ENCODE data around the gene SLC9A2. TPM values are rescaled to one million over a fixed set of nuclear protein-coding genes. Genes with fewer than 3 reads are reported as not detected.

SLC9A2 gene
- total RNA-seq, 1 experiment from 2014 or later, result 7.1 TPM

GRCh38 chr2:102635317-102635716 lies 16.0 kb downstream of the SLC9A2 start:
- CTCF ChIA-PET, result no interaction called here
- H3K36me3 ChIP-seq (ENCODE audit: low read depth, low read length), result no peaks in the 10 kb centered on the region
- no peaks in the 10 kb centered on the region for H3K9me2 ChIP-seq (replicated peaks; ENCODE audit: low read length)
- H3K4me3 ChIP-seq (ENCODE audit: low read length), result no peak overlapping the region
- no peak overlapping the region for H3K4me2 ChIP-seq (ENCODE audit: low read length)
- POLR2A ChIA-PET (ENCODE audit: unreplicated experiment), result no interaction called here
- BruUV-seq (replicated peaks), result no TSS peak
- no peaks in the 10 kb centered on the region for H3K9me3 ChIP-seq (ENCODE audit: low read length)
- DNase-seq, result no peak
- no peak for ATAC-seq
- no peaks in the 10 kb centered on the region for H3K27me3 ChIP-seq (ENCODE audit: low read length)
- H3K4me1 ChIP-seq (ENCODE audit: insufficient read depth, low read length), result peaks cover 34% of the 10 kb centered on the region
- H4K20me1 ChIP-seq (ENCODE audit: low read length), result no peaks in the 10 kb centered on the region
- TF ChIP-seq, protein P1, sequence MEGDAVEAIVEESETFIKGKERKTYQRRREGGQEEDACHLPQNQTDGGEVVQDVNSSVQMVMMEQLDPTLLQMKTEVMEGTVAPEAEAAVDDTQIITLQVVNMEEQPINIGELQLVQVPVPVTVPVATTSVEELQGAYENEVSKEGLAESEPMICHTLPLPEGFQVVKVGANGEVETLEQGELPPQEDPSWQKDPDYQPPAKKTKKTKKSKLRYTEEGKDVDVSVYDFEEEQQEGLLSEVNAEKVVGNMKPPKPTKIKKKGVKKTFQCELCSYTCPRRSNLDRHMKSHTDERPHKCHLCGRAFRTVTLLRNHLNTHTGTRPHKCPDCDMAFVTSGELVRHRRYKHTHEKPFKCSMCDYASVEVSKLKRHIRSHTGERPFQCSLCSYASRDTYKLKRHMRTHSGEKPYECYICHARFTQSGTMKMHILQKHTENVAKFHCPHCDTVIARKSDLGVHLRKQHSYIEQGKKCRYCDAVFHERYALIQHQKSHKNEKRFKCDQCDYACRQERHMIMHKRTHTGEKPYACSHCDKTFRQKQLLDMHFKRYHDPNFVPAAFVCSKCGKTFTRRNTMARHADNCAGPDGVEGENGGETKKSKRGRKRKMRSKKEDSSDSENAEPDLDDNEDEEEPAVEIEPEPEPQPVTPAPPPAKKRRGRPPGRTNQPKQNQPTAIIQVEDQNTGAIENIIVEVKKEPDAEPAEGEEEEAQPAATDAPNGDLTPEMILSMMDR (conservative IDR thresholded peaks at IDR 0.05; ENCODE audit: low read depth, low read length), result no peak
- TF ChIP-seq EZH2phosphoT487 (IDR thresholded peaks at IDR 0.05; ENCODE audit: borderline replicate concordance, low read length) (no peak), EZH2 (IDR thresholded peaks at IDR 0.05; ENCODE audit: low read length, unreplicated experiment) (no peak)
- H3K79me2 ChIP-seq (ENCODE audit: low read length), result 0 out of 2 replicates have a peak, but pooled peaks cover 6% of the 10 kb centered on the region
- intact Hi-C loops (cut with micrococcal nuclease), result no loop called here
- H3F3A ChIP-seq (ENCODE audit: low read length, unreplicated experiment), result no peaks in the 10 kb centered on the region
- H3K27ac ChIP-seq (ENCODE audit: low read length), result no peak overlapping the region
- H3K9ac ChIP-seq (ENCODE audit: low read length), result no peak overlapping the region
- H2AFZ ChIP-seq (ENCODE audit: low read length), result no peak overlapping the region

DNA sequence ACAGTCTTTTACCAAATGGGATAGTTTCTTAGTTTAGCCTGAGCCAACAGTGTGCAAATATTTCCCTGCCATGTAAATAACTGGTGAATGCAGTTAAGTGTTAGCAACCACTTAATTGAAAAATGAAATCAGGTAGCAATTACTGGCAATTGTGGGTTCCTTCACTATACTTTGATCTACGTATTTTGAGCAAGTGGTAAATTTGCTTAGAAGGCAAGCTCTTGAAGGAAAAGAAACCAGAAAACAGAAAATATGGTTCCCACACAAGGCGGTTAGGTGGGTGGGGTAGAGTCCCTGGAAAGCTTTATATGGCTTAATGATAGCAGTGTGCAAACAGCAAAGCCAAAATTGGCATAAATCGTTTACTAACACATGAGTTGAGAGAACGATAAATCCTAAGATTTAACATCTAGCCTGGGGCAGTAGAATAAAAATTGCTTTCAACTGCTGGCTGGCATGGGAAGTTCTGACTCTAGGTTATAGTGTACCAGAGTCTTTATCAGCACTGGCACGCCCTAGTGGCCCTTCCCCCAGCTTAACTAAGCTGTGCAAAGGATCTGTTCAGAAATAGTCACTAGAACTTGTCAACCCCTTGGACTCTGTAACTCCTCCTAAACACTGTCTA lies 17.0 kb downstream of the SLC9A2 start:
- H3K36me3 ChIP-seq (ENCODE audit: low read depth, low read length), result no peaks in the 10 kb centered on the region
- peak overlapping the region; percentile 60 for H3K4me2 ChIP-seq (ENCODE audit: low read length)
- TF ChIP-seq EZH2phosphoT487 (IDR thresholded peaks at IDR 0.05; ENCODE audit: borderline replicate concordance, low read length) (no peak), EZH2 (IDR thresholded peaks at IDR 0.05; ENCODE audit: low read length, unreplicated experiment) (no peak)
- TF ChIP-seq, protein P1 (conservative IDR thresholded peaks at IDR 0.05; ENCODE audit: low read depth, low read length), result no peak
- peak overlapping the region; percentile 50 for H3K9ac ChIP-seq (ENCODE audit: low read length)
- ChIA-PET POLR2A (ENCODE audit: unreplicated experiment) (no interaction called here), CTCF (no interaction called here)
- H3K27ac ChIP-seq (ENCODE audit: low read length), result peak overlapping the region; percentile 82
- H2AFZ ChIP-seq (ENCODE audit: low read length), result no peak overlapping the region
- ATAC-seq (peak; percentile 31), DNase-seq (peak; percentile 73)
- H3K9me2 ChIP-seq (replicated peaks; ENCODE audit: low read length), result no peaks in the 10 kb centered on the region
- H3K4me1 ChIP-seq (ENCODE audit: insufficient read depth, low read length), result peaks cover 33% of the 10 kb centered on the region
- 0 out of 2 replicates have a peak, but pooled peaks cover 3% of the 10 kb centered on the region for H3K79me2 ChIP-seq (ENCODE audit: low read length)
- H3K4me3 ChIP-seq (ENCODE audit: low read length), result peak overlapping the region; percentile 9; the same call in 1 of the 2 replicates
- H4K20me1 ChIP-seq (ENCODE audit: low read length), result no peaks in the 10 kb centered on the region
- no peaks in the 10 kb centered on the region for H3F3A ChIP-seq (ENCODE audit: low read length, unreplicated experiment)
- no peaks in the 10 kb centered on the region for H3K9me3 ChIP-seq (ENCODE audit: low read length)
- intact Hi-C loops (cut with micrococcal nuclease), result no loop called here
- H3K27me3 ChIP-seq (ENCODE audit: low read length), result no peaks in the 10 kb centered on the region
- no TSS peak for BruUV-seq (replicated peaks)

- no peaks in the 10 kb centered on the region for H3K9me3 ChIP-seq (ENCODE audit: low read length)
- no peaks in the 10 kb centered on the region for H4K20me1 ChIP-seq (ENCODE audit: low read length)
- no peaks in the 10 kb centered on the region for H3K79me2 ChIP-seq (ENCODE audit: low read length)
- peak overlapping the region; percentile 82 for H3K27ac ChIP-seq (ENCODE audit: low read length)
- H3K27me3 ChIP-seq (ENCODE audit: low read length), result no peaks in the 10 kb centered on the region
- no peak for TF ChIP-seq EZH2phosphoT487 (IDR thresholded peaks at IDR 0.05; ENCODE audit: borderline replicate concordance, low read length)
- TF ChIP-seq, protein P1 (conservative IDR thresholded peaks at IDR 0.05; ENCODE audit: low read depth, low read length), result peak; percentile 54
- no peak overlapping the region for H3K4me3 ChIP-seq (ENCODE audit: low read length)
- ChIA-PET CTCF (interaction anchor here (0.9 kb wide), 1 partner anchor 21 kb away, joined by 3 read pairs; no protein-coding TSS in a partner anchor), POLR2A (ENCODE audit: unreplicated experiment) (no interaction called here)
- H2AFZ ChIP-seq (ENCODE audit: low read length), result 0 out of 2 replicates have a peak overlapping the region, but pooled peaks have one; percentile 15
- peak overlapping the region; percentile 60 for H3K4me2 ChIP-seq (ENCODE audit: low read length)
- H3K36me3 ChIP-seq (ENCODE audit: low read depth, low read length), result no peaks in the 10 kb centered on the region
- BruUV-seq (replicated peaks), result no TSS peak
- H3K9ac ChIP-seq (ENCODE audit: low read length), result peak overlapping the region; percentile 50
- H3K9me2 ChIP-seq (replicated peaks; ENCODE audit: low read length), result no peaks in the 10 kb centered on the region
- intact Hi-C loops (cut with micrococcal nuclease), result no loop called here
- peak; percentile 88 for ATAC-seq
- H3K4me1 ChIP-seq (ENCODE audit: insufficient read depth, low read length), result peaks cover 30% of the 10 kb centered on the region
- DNase-seq, result peak; percentile 79
- H3F3A ChIP-seq (ENCODE audit: low read length, unreplicated experiment), result no peaks in the 10 kb centered on the region
These were observed 18.0 kb downstream of the SLC9A2 start for GRCh38 chr2:102637358-102637757.

All from PC-3 (cell line).